Left kidney (tissue), 2 donors: Measurements from ENCODE around the gene SIRT1. TPM values are rescaled to one million over a fixed set of nuclear protein-coding genes. Genes with fewer than 3 reads are reported as not detected.
"Not testable (repeated sequence)": the region's sequence is repeated elsewhere in the genome, so short reads cannot be mapped to it uniquely, and the experiment has no call there.

Experiments
- DNase-seq: peaks from one replicate; pipeline ENCODE4 v3.0.0-alpha.2; 2013
- polyA plus RNA-seq: library from polyadenylated mRNA; unstranded; fragments of 120-200 nt; gene quantifications from one replicate; pipeline ENCODE4 v1.2.1, GENCODE V29; 2013; ENCODE audit not compliant: insufficient read length

Gene SIRT1
- polyA plus RNA-seq, 1 donor, result 42.1 TPM

DNA sequence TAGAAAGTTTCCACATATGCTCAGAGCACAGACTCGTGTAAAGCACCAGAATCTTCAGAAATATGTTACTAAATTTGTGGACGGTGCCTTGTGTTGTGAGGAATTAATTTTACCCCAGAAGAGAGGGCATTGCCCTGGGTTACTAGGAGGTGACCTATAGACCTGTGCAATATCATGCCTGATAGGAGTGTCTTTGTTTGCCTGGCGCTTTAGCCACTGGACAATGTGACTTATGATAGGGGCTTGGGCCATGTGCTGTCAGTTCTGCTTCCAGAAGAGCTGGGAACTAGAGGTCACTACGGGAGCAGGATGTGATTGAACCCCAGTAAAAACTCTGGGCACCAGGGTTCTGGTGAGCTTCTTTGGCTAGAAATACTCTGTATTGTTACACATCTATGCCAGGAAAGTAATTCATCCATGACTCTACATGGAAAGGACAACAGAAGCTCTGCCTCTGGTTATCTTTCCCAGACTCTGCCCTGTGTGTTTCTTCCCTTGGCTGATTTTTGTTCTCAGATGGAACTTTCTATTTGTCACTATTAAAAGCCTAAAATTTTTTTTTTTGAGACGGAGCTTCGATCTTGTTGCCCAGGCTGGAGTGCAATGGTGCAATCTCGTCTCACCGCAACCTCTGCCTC is 75.5 kb downstream of the SIRT1 start:
- no peak for DNase-seq

DNA sequence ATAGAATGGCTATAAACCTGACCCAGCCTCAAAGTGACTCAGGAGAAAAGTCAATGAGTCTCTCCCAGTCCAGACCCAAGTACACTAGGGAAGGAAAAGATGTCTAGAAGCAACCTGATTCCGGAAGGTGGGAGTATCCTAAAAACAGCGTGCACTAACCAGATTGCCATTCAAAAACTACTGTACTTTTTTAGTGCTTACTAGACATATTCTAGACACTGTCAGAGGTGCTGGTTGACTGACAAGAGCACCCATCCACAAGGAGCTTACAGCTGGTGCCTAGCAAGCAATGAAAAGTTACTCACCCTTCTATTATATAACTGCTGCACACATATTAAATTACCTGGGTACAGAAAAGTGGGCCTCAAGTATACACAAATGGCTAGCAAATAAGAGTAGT is 81.0 kb downstream of the SIRT1 start:
- DNase-seq, result no peak

GRCh38 chr10:67966035-67966434 is 81.6 kb downstream of the SIRT1 start:
- DNase-seq, result not testable (repeated sequence)

Other genes with a start within 250 kb of the SIRT1 start
- gene CTNNA3, start 188.5 kb upstream of the SIRT1 start, polyA plus RNA-seq, result 4.3 TPM
- gene DNAJC12, start 46.5 kb upstream of the SIRT1 start, polyA plus RNA-seq, result 11.0 TPM
- 66.7 TPM for gene HERC4, start 190.6 kb downstream of the SIRT1 start, polyA plus RNA-seq
- gene MYPN, start 224.8 kb downstream of the SIRT1 start, polyA plus RNA-seq, result 0.03 TPM